ENCODE data around the gene PLEKHA5.
A peak's percentile ranks its signal among the peaks of the same experiment; 100 is the strongest.
"Not testable (repeated sequence)": the region's sequence is repeated elsewhere in the genome, so short reads cannot be mapped to it uniquely, and the experiment has no call there.

Gene PLEKHA5

GRCh38 chr12:19129486-19130223 lies at the start of gene PLEKHA5:
Gene PLEKHA5 (plus strand): TSS chr12:19129733. CDS start chr12:19129800, 67 bp downstream.
- H3K4me1 Mint-ChIP-seq (ENCODE audit: low read depth) = peaks cover 16% of the 10 kb centered on the region
- peak within 1 kb of the TSS; percentile 80 for H3K4me3 Mint-ChIP-seq
- peaks cover 5% of the 10 kb centered on the region for H3K36me3 Mint-ChIP-seq (ENCODE audit: low read depth)
- peaks cover 53% of the 10 kb centered on the region for H3K27me3 Mint-ChIP-seq
- no peak within 1 kb of the TSS for H3K27ac Mint-ChIP-seq
- peaks cover 6% of the 10 kb centered on the region for H3K9me3 Mint-ChIP-seq

GRCh38 chr12:19080918-19081317 lies 48.6 kb upstream of the PLEKHA5 start:
- no peaks in the 10 kb centered on the region for H3K36me3 Mint-ChIP-seq (ENCODE audit: low read depth)
- H3K9me3 Mint-ChIP-seq = peaks cover 11% of the 10 kb centered on the region
- no peak overlapping the region for H3K27ac Mint-ChIP-seq
- no peak overlapping the region for H3K4me3 Mint-ChIP-seq
- H3K27me3 Mint-ChIP-seq = no peaks in the 10 kb centered on the region
- no peaks in the 10 kb centered on the region for H3K4me1 Mint-ChIP-seq (ENCODE audit: low read depth)

- Mint-ChIP-seq H3K27me3 (no peaks in the 10 kb centered on the region), H3K4me1 (ENCODE audit: low read depth) (no peaks in the 10 kb centered on the region), H3K36me3 (ENCODE audit: low read depth) (no peaks in the 10 kb centered on the region), H3K9me3 (peaks cover 11% of the 10 kb centered on the region), H3K27ac (no peak overlapping the region), H3K4me3 (no peak overlapping the region)
Observed at GRCh38 chr12:19082365-19082911, 47.1 kb upstream of the PLEKHA5 start.

GRCh38 chr12:19084547-19084946 lies 45.0 kb upstream of the PLEKHA5 start:
- Mint-ChIP-seq H3K27ac (no peak overlapping the region), H3K9me3 (peaks cover 14% of the 10 kb centered on the region), H3K36me3 (ENCODE audit: low read depth) (no peaks in the 10 kb centered on the region), H3K4me3 (no peak overlapping the region), H3K4me1 (ENCODE audit: low read depth) (no peaks in the 10 kb centered on the region), H3K27me3 (peaks cover 3% of the 10 kb centered on the region)

GRCh38 chr12:19085090-19085489 lies 44.4 kb upstream of the PLEKHA5 start:
- peaks cover 14% of the 10 kb centered on the region for H3K9me3 Mint-ChIP-seq

GRCh38 chr12:19088606-19089005 lies 40.9 kb upstream of the PLEKHA5 start:
- peaks cover 3% of the 10 kb centered on the region for H3K27me3 Mint-ChIP-seq
- no peaks in the 10 kb centered on the region for H3K4me1 Mint-ChIP-seq (ENCODE audit: low read depth)
- no peaks in the 10 kb centered on the region for H3K36me3 Mint-ChIP-seq (ENCODE audit: low read depth)
- peaks cover 16% of the 10 kb centered on the region for H3K9me3 Mint-ChIP-seq
- no peak overlapping the region for H3K4me3 Mint-ChIP-seq
- no peak overlapping the region for H3K27ac Mint-ChIP-seq

More at GRCh38 chr12:19085090-19085489, 44.4 kb upstream of the PLEKHA5 start:
- H3K4me3 Mint-ChIP-seq = no peak overlapping the region
- H3K27me3 Mint-ChIP-seq = peaks cover 3% of the 10 kb centered on the region
- no peaks in the 10 kb centered on the region for H3K36me3 Mint-ChIP-seq (ENCODE audit: low read depth)
- no peak overlapping the region for H3K27ac Mint-ChIP-seq
- no peaks in the 10 kb centered on the region for H3K4me1 Mint-ChIP-seq (ENCODE audit: low read depth)

GRCh38 chr12:19092482-19092881 lies 37.1 kb upstream of the PLEKHA5 start:
- not testable (repeated sequence) for H3K36me3 Mint-ChIP-seq (ENCODE audit: low read depth); H3K27me3 Mint-ChIP-seq; H3K4me3 Mint-ChIP-seq; H3K9me3 Mint-ChIP-seq; H3K4me1 Mint-ChIP-seq (ENCODE audit: low read depth); H3K27ac Mint-ChIP-seq

GRCh38 chr12:19093218-19093617 lies 36.3 kb upstream of the PLEKHA5 start:
- H3K4me3 Mint-ChIP-seq = no peak overlapping the region
- H3K9me3 Mint-ChIP-seq = peaks cover 6% of the 10 kb centered on the region
- no peaks in the 10 kb centered on the region for H3K36me3 Mint-ChIP-seq (ENCODE audit: low read depth)
- peaks cover 8% of the 10 kb centered on the region for H3K27me3 Mint-ChIP-seq
- no peak overlapping the region for H3K27ac Mint-ChIP-seq
- no peaks in the 10 kb centered on the region for H3K4me1 Mint-ChIP-seq (ENCODE audit: low read depth)

GRCh38 chr12:19095331-19095730 lies 34.2 kb upstream of the PLEKHA5 start:
- peaks cover 5% of the 10 kb centered on the region for H3K27me3 Mint-ChIP-seq
- H3K36me3 Mint-ChIP-seq (ENCODE audit: low read depth) = no peaks in the 10 kb centered on the region
- no peak overlapping the region for H3K27ac Mint-ChIP-seq
- peaks cover 2% of the 10 kb centered on the region for H3K9me3 Mint-ChIP-seq
- H3K4me1 Mint-ChIP-seq (ENCODE audit: low read depth) = no peaks in the 10 kb centered on the region
- no peak overlapping the region for H3K4me3 Mint-ChIP-seq

GRCh38 chr12:19095756-19096480 lies 33.6 kb upstream of the PLEKHA5 start:
- Mint-ChIP-seq H3K4me3 (no peak overlapping the region), H3K9me3 (peaks cover 2% of the 10 kb centered on the region), H3K4me1 (ENCODE audit: low read depth) (no peaks in the 10 kb centered on the region), H3K27ac (no peak overlapping the region), H3K36me3 (ENCODE audit: low read depth) (no peaks in the 10 kb centered on the region), H3K27me3 (peaks cover 5% of the 10 kb centered on the region)

- peaks cover 4% of the 10 kb centered on the region for H3K27me3 Mint-ChIP-seq
- H3K36me3 Mint-ChIP-seq (ENCODE audit: low read depth) = no peaks in the 10 kb centered on the region
- H3K27ac Mint-ChIP-seq = no peak overlapping the region
- H3K9me3 Mint-ChIP-seq = no peaks in the 10 kb centered on the region
- H3K4me3 Mint-ChIP-seq = no peak overlapping the region
- no peaks in the 10 kb centered on the region for H3K4me1 Mint-ChIP-seq (ENCODE audit: low read depth)
Observed at GRCh38 chr12:19105463-19105862, 24.1 kb upstream of the PLEKHA5 start.

GRCh38 chr12:19107750-19108149 lies 21.8 kb upstream of the PLEKHA5 start:
- H3K9me3 Mint-ChIP-seq = no peaks in the 10 kb centered on the region
- H3K4me3 Mint-ChIP-seq = no peak overlapping the region
- H3K27ac Mint-ChIP-seq = no peak overlapping the region
- no peaks in the 10 kb centered on the region for H3K36me3 Mint-ChIP-seq (ENCODE audit: low read depth)
- peaks cover 4% of the 10 kb centered on the region for H3K27me3 Mint-ChIP-seq
- no peaks in the 10 kb centered on the region for H3K4me1 Mint-ChIP-seq (ENCODE audit: low read depth)

- H3K4me3 Mint-ChIP-seq = no peak overlapping the region
- H3K27me3 Mint-ChIP-seq = peaks cover 8% of the 10 kb centered on the region
- H3K27ac Mint-ChIP-seq = no peak overlapping the region
- H3K9me3 Mint-ChIP-seq = no peaks in the 10 kb centered on the region
- no peaks in the 10 kb centered on the region for H3K4me1 Mint-ChIP-seq (ENCODE audit: low read depth)
- H3K36me3 Mint-ChIP-seq (ENCODE audit: low read depth) = no peaks in the 10 kb centered on the region
Observed at GRCh38 chr12:19110221-19110940, 19.2 kb upstream of the PLEKHA5 start.

- peaks cover 8% of the 10 kb centered on the region for H3K27me3 Mint-ChIP-seq
- H3K27ac Mint-ChIP-seq = no peak overlapping the region
- no peaks in the 10 kb centered on the region for H3K9me3 Mint-ChIP-seq
- H3K4me1 Mint-ChIP-seq (ENCODE audit: low read depth) = no peaks in the 10 kb centered on the region
- H3K36me3 Mint-ChIP-seq (ENCODE audit: low read depth) = no peaks in the 10 kb centered on the region
- no peak overlapping the region for H3K4me3 Mint-ChIP-seq
Observed at GRCh38 chr12:19113464-19113863, 16.1 kb upstream of the PLEKHA5 start.

- Mint-ChIP-seq H3K27ac (no peak overlapping the region), H3K9me3 (no peaks in the 10 kb centered on the region)
Observed at GRCh38 chr12:19115285-19115684, 14.2 kb upstream of the PLEKHA5 start.

More at GRCh38 chr12:19115285-19115684, 14.2 kb upstream of the PLEKHA5 start:
- H3K27me3 Mint-ChIP-seq = peaks cover 9% of the 10 kb centered on the region
- no peak overlapping the region for H3K4me3 Mint-ChIP-seq
- no peaks in the 10 kb centered on the region for H3K4me1 Mint-ChIP-seq (ENCODE audit: low read depth)
- no peaks in the 10 kb centered on the region for H3K36me3 Mint-ChIP-seq (ENCODE audit: low read depth)
